Spinal cord (tissue), 10 donors: ENCODE results near the gene THRA. TPM values are rescaled to one million over a fixed set of nuclear protein-coding genes. Genes with fewer than 3 reads are reported as not detected.

ENCODE experiments used
- DNase-seq, 6 donors: peaks; one replicate each; pipeline versions ENCODE4 v3.0.0 to v3.0.0-alpha.2; 2013 to 2015; ENCODE audit warnings: low spot score in 6 of 6, low read depth in 4 of 6
- H3K27ac ChIP-seq: one replicate; pipeline ENCODE4 v1.5.1; 2013; ENCODE audit warnings: low read depth, low read length, control low read depth
- H3K27me3 ChIP-seq: one replicate; pipeline ENCODE4 v1.6.1; 2013; ENCODE audit warnings: low read length; ENCODE audit not compliant: control insufficient read depth, insufficient read depth
- H3K36me3 ChIP-seq: one replicate; pipeline ENCODE4 v1.6.1; 2013; ENCODE audit warnings: low read length; ENCODE audit not compliant: control insufficient read depth, insufficient read depth
- H3K4me1 ChIP-seq: one replicate; pipeline ENCODE4 v1.6.1; 2013; ENCODE audit warnings: low read length; ENCODE audit not compliant: control insufficient read depth, insufficient read depth
- H3K4me3 ChIP-seq: one replicate; pipeline ENCODE4 v1.5.1; 2013; ENCODE audit warnings: low read depth, low read length, control low read depth
- H3K9me3 ChIP-seq: one replicate; pipeline ENCODE4 v1.6.1; 2013; ENCODE audit warnings: low read length; ENCODE audit not compliant: control insufficient read depth, insufficient read depth
- WGBS: methylation state at CpG from one replicate; pipeline ENCODE4 v1.1.5; 2013; ENCODE audit warnings: missing lambda C conversion rate; ENCODE audit not compliant: insufficient coverage; 5-methylcytosine and 5-hydroxymethylcytosine counted together
- polyA plus RNA-seq, 2 donors: library from polyadenylated mRNA; unstranded; fragments of 120-200 nt; gene quantifications; one replicate each; pipeline ENCODE4 v1.2.1, GENCODE V29; 2013; ENCODE audit not compliant: insufficient read length in 2 of 2
- total RNA-seq, 2 donors: library from RNA; depleted of rRNA in 1 of 2; stranded (reverse); fragments of 120-200 nt in 1 of 2; fragments of >200 nt in 1 of 2; gene quantifications; one replicate each; pipeline versions ENCODE4 v1.2.3 to v1.2.4, GENCODE V29; 2013 to 2014
- donor health status: healthy.

The THRA gene
- total and polyA plus RNA-seq, 4 donors: 80.1 to 252 (median 197) TPM

DNA sequence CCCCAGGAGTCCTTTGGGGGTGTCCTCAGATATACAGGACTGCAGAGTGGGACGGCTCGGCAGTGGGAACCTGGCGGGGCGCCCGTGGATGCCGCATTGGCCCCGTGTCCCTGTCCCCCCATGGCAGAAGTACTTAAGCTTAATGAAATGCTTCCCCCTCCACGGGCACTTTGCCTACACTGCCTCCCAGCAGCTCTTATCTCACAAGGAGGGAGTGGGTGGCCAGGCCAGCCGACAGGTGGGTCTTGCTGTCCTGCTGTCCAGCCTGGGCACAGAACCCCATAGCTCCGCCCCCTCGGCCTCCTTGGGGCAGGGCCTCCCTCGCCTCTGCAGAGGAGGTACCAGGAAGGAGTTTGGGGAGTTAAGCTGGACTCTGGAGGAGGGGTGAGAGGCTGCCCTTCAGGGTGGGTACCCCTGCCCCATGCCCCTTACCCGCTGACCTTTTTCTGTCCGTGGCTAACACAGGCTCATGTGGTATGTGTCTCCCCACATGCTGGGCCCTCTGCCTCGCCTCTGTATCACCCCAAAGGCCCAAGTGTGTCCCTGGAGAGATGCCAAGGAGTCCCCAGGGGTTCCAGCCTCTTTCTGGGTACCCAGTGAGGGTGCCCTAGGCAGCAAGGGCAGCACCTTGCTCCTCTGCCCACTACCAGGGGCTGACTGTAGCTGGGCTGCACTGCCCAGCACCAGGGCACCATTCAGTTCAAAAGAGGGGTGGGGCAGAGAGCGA, 8.7 kb downstream of the THRA start:
- peaks cover 99% of the 10 kb centered on the region for H3K4me1 ChIP-seq
- H3K27me3 ChIP-seq: no peaks in the 10 kb centered on the region
- peaks cover 41% of the 10 kb centered on the region for H3K36me3 ChIP-seq
- 23% methylated on average over 14 of the region's 16 CpGs for WGBS
- DNase-seq: peak in 1 of 6 donors; percentile 64
- no peaks in the 10 kb centered on the region for H3K9me3 ChIP-seq
- peak overlapping the region; percentile 98 for H3K27ac ChIP-seq
- peak overlapping the region; percentile 9 for H3K4me3 ChIP-seq

DNA sequence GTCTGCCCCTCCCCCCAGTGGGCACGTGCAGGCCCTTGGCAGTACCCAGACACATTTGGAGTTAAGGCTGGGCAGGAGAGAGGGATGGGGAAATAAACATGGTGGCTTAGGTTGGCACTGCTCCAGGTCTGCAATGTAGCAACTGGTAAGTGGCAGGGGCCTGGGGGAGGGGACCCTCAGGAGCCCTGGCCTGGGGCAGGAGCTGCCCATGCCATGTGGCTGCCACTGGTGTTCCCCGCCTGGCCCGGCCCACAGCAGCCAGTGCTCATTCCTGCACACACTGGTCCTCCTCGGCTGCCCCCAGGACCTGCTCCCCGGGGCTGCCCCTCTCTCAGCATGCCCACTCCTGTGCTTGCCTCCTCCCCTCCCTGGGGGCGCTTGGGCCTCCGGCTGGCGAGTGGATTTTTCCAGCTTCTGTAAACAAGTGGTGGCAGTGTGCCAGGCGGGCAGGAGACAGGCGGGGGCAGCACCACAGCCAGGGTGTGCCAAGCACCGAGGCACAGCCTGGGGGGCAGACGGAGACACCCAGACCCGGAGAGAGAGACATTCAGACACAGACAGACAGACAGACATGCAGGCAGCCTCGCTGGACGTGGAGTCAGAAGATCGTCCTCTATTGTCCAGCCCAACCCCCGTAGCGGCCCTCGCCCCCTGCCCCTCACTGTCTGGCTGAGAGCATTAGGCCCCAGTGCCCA, 9.4 kb downstream of the THRA start:
- Histone ChIP-seq H3K36me3 (peaks cover 48% of the 10 kb centered on the region), H3K9me3 (no peaks in the 10 kb centered on the region), H3K27me3 (no peaks in the 10 kb centered on the region), H3K4me3 (peak overlapping the region; percentile 1), H3K4me1 (peaks cover 98% of the 10 kb centered on the region), H3K27ac (peak overlapping the region; percentile 98)
- 12% methylated on average over 19 of the region's 19 CpGs for WGBS
- DNase-seq: peak in 3 of 6 donors; percentile 75 to 94 (median 89)

DNA sequence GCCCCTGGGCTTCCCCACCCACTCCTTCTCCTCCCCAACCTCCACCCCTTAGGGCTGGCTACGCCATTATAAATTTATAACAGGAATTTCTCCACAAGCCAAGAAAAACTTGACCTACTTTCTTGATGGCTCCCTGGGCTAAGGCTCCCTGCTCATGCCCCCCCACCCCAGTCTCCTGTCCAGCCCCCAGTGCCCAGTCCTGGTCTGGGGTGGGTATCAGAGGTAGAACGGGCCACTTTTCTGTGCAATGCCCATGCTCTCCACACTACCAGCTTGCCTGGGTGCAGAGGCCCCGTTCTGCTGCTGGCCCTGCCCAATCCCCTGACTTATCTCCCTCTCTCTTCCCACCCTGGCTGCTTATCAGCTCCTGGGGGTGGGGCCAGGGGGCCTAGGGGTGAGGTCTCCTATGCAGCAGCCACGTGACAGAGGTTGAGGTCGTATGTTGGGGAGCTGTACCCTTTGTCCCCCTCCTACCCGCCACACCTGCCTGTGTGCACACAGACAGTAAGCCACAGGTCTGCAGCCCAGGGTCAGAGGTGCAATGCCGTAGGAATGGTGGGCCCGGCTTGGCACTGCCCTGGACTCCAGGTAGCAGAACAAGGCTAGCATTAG, 10.1 kb downstream of the THRA start:
- Histone ChIP-seq H3K9me3 (no peaks in the 10 kb centered on the region), H3K4me1 (peaks cover 91% of the 10 kb centered on the region), H3K27me3 (no peaks in the 10 kb centered on the region), H3K27ac (peak overlapping the region; percentile 98), H3K4me3 (no peak overlapping the region), H3K36me3 (peaks cover 54% of the 10 kb centered on the region)
- peak in 1 of 6 donors; percentile 63 for DNase-seq
- 60% methylated on average over 2 of the region's 8 CpGs for WGBS

DNA sequence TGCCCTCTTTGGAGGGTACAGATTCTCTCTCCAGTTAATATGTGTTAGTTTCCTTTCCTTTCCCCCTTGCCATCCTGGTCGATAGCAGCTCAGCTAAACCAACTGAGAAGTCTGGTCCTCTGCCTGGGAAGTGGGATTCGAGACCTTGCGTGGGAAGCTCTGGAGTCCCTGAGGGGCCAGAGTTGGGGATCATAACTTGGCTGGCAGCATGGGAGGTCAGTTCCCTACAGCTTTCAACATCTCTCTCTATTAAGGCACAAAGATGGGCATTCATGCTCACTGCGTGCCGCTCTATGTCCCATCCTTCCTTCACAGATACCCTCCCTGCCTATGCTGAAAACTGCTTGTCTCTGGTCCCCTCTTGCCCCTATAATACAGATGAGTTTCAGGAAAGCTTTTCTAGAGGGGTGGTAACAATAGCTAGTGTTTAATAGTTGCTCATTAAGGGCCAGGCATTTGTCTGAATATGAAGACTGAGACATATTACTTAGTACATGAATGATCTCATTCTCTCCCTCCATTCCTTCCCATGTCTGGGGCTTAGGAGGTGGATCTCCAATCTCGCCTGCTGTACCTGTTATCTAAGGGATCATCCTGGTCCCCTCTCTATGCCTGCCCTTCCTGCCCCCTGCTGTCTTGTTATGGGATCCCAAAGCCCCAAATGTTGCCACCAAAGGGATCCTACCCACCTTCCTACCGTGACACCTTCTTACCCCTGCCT, 10.8 kb downstream of the THRA start:
- Histone ChIP-seq H3K9me3 (no peaks in the 10 kb centered on the region), H3K4me1 (peaks cover 84% of the 10 kb centered on the region), H3K27me3 (no peaks in the 10 kb centered on the region), H3K36me3 (peaks cover 62% of the 10 kb centered on the region), H3K4me3 (no peak overlapping the region), H3K27ac (peak overlapping the region; percentile 98)
- 47% methylated on average over 2 of the region's 7 CpGs for WGBS
- no peak for DNase-seq

DNA sequence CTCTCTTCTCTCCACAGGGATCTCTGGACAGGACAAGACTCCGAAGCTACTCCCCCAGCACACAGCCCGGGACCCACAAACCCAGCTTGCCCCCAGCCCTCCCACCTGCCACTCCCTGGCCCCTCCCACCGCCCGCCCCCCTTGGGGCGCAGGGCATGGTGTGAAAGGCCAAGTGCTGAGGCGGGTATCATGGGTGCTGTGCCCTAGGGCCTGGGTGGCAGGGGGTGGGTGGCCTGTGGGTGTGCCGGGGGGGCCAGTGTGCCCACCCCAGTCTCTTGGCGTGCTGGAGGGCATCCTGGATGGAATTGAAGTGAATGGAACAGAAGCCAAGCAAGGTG, 11.4 kb downstream of the THRA start:
- no peak for DNase-seq
- Histone ChIP-seq H3K9me3 (no peaks in the 10 kb centered on the region), H3K36me3 (peaks cover 67% of the 10 kb centered on the region), H3K4me1 (peaks cover 78% of the 10 kb centered on the region), H3K27me3 (no peaks in the 10 kb centered on the region), H3K27ac (peak overlapping the region; percentile 98), H3K4me3 (no peak overlapping the region)
- WGBS: 76% methylated on average over 5 of the region's 8 CpGs

DNA sequence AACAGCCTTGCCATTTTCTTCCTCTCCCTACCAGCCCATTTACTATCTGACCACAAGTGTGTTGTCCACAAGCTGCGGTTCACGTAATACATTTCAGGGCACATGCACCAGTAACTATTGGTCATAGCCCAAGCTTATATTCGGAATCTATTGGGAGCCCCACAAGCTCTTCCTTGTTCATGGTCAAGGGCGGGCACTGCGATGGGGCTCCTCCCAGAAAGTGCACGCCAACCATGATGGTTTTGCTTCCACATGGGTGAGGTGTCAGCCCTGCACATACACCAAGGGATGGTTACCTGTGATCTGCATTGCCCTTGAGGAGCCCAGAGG, 12.1 kb downstream of the THRA start:
- no peak for DNase-seq
- H3K27me3 ChIP-seq: no peaks in the 10 kb centered on the region
- H3K4me1 ChIP-seq: peaks cover 72% of the 10 kb centered on the region
- H3K4me3 ChIP-seq: peak overlapping the region; percentile 35
- H3K36me3 ChIP-seq: peaks cover 74% of the 10 kb centered on the region
- no peaks in the 10 kb centered on the region for H3K9me3 ChIP-seq
- 46% methylated on average over 6 of the region's 6 CpGs for WGBS
- H3K27ac ChIP-seq: peak overlapping the region; percentile 93

DNA sequence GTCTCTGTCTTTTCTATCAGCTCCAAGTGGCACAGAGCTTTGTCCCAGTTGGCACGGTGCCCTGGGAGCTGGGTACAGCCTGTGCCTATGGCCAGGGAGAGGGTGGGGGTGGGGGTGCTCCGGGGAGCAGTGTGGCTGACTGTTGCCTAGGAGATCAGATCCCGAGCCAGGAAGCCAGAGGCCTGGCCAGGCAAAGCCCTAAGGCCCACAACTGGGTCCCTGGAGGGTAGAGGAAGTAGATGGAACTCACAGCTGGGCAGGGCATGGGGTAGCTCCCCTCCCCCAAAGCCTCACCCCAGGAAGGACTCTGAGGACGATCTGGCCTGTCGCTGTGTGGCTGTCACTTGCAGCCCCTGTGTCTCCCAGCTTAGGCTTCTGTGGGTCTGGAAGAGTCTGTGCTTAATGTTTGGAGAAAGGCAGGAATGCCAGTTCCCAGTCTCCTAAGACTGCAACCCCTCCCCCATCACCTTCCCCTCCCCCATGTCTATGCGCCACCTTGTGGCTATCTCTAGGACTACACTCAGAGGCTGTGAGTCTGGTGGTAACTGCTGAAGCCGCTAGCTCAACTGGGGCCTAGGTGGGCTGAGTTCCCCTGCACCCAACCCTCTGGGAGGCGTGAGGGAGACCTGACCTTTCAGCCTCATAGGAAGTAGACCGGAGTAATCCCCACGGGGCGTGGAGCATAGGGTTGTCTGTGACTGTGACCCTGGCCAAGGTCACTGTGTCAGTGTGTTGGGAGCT, 12.6 kb downstream of the THRA start:
- Histone ChIP-seq H3K4me1 (peaks cover 66% of the 10 kb centered on the region), H3K27ac (peak overlapping the region; percentile 93), H3K9me3 (no peaks in the 10 kb centered on the region), H3K27me3 (no peaks in the 10 kb centered on the region), H3K36me3 (peaks cover 74% of the 10 kb centered on the region), H3K4me3 (peak overlapping the region; percentile 35)
- DNase-seq: peak in 5 of 6 donors; percentile 71 to 92 (median 81)
- WGBS: 4% methylated on average over 8 of the region's 11 CpGs

DNA sequence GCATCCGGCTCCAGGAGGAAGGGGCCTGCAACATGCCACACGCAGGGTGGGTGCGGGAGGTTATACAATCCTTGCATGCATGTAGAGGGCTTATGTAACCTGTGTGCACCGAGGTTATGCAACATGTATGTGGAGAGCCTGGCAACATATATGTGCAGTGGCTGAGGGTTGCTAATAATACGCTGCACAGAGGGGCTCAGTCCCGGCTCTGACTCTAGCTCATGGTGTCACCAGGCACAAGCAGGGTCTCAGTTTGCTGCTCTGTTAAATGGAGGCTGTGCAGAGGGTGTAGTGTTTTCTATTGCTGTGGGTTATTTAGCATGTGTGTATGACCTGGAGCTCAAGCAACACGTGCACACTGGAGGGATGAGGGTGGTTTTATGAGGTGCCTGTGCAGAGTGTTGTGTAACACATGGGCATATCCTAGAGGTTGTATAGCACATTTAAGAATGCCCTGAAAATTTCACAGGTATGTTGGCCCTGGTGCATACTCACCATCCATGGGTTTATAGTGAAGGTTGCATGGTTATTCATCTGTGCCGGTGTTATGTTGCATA, 13.3 kb downstream of the THRA start:
- DNase-seq: no peak
- Histone ChIP-seq H3K36me3 (peaks cover 80% of the 10 kb centered on the region), H3K27ac (peak overlapping the region; percentile 93), H3K27me3 (no peaks in the 10 kb centered on the region), H3K4me1 (peaks cover 60% of the 10 kb centered on the region), H3K9me3 (no peaks in the 10 kb centered on the region), H3K4me3 (no peak overlapping the region)
- WGBS: 64% methylated on average over 7 of the region's 8 CpGs

DNA sequence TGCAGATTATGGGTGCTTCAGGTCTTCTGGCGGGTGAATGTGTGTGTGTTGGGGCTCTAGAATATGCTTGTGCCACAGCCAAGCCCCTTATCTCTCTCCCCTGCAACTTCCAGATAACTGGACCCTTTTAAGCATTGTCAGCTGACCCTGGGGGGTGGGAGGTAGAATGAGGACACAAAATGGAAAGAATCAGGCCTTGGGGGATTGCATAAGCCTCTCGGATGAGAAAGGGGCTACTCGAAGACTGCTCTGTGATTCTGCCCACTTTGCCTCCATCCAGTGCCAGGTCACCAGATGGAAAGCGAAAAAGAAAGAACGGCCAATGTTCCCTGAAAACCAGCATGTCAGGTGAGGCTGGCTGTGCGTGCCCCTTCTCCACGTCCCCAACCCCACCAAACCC, 13.8 kb downstream of the THRA start:
- no peak overlapping the region for H3K4me3 ChIP-seq
- no peaks in the 10 kb centered on the region for H3K27me3 ChIP-seq
- WGBS: 86% methylated on average over 3 of the region's 7 CpGs
- H3K4me1 ChIP-seq: peaks cover 54% of the 10 kb centered on the region
- DNase-seq: no peak
- H3K36me3 ChIP-seq: peaks cover 77% of the 10 kb centered on the region
- no peaks in the 10 kb centered on the region for H3K9me3 ChIP-seq
- no peak overlapping the region for H3K27ac ChIP-seq
